RWPE2 (cell line): Measurements from ENCODE around the gene GJC2.
"Not testable (repeated sequence)": the region's sequence is repeated elsewhere in the genome, so short reads cannot be mapped to it uniquely, and the experiment has no call there.

Experiments used
- ATAC-seq: fragments of 200-7000 bp; cut with Tn5 transposase; 3 replicates; pipeline ENCODE4 v1.9.1; 2021; ENCODE audit warnings: low read depth
- DNase-seq: peaks from one replicate; pipeline ENCODE4 v3.0.0-alpha.2; 2020; ENCODE audit warnings: low spot score
- H3K27ac ChIP-seq: fragments of 450-650 bp; 2 replicates; pipeline ENCODE4 v1.5.1; 2017; ENCODE audit warnings: mild to moderate bottlenecking; ENCODE audit not compliant: poor library complexity, severe bottlenecking
- H3K27me3 ChIP-seq: fragments of 250-450 bp; sonication (Bioruptor Pico); 2 replicates; pipeline ENCODE4 v1.5.1; 2021; ENCODE audit warnings: mild to moderate bottlenecking, moderate library complexity; ENCODE audit not compliant: insufficient read depth, poor library complexity, severe bottlenecking
- H3K36me3 ChIP-seq: fragments of 250-450 bp; sonication (Bioruptor Pico); 2 replicates; pipeline ENCODE4 v1.5.1; 2020; ENCODE audit warnings: low read depth, mild to moderate bottlenecking, moderate library complexity
- H3K4me1 ChIP-seq: fragments of 250-450 bp; sonication (Bioruptor Pico); 2 replicates; pipeline ENCODE4 v1.5.1; 2021; ENCODE audit warnings: mild to moderate bottlenecking, moderate library complexity; ENCODE audit not compliant: insufficient read depth, poor library complexity, severe bottlenecking
- H3K4me3 ChIP-seq: fragments of 250-450 bp; sonication (Bioruptor Pico); 2 replicates; pipeline ENCODE4 v1.5.1; 2021; ENCODE audit warnings: mild to moderate bottlenecking, moderate library complexity; ENCODE audit not compliant: severe bottlenecking
- H3K9me3 ChIP-seq: fragments of 250-450 bp; sonication (Bioruptor Pico); 2 replicates; pipeline ENCODE4 v1.5.1; 2021; ENCODE audit warnings: mild to moderate bottlenecking, moderate library complexity; ENCODE audit not compliant: severe bottlenecking
- CTCF ChIP-seq: fragments of 450-650 bp; IDR thresholded peaks from one replicate; pipeline ENCODE4 v1.5.1; 2017; ENCODE audit warnings: mild to moderate bottlenecking, moderate library complexity; ENCODE audit not compliant: poor library complexity, severe bottlenecking

The GJC2 gene

GRCh38 chr1:228181645-228182034, 31.9 kb downstream of the GJC2 start:
- H3K4me3 ChIP-seq: no peak overlapping the region
- H3K27me3 ChIP-seq: no peaks in the 10 kb centered on the region
- no peak overlapping the region for H3K27ac ChIP-seq
- H3K36me3 ChIP-seq: no peaks in the 10 kb centered on the region
- H3K4me1 ChIP-seq: no peaks in the 10 kb centered on the region
- no peak for TF ChIP-seq CTCF
- H3K9me3 ChIP-seq: no peaks in the 10 kb centered on the region
- ATAC-seq (no peak), DNase-seq (no peak)

DNA sequence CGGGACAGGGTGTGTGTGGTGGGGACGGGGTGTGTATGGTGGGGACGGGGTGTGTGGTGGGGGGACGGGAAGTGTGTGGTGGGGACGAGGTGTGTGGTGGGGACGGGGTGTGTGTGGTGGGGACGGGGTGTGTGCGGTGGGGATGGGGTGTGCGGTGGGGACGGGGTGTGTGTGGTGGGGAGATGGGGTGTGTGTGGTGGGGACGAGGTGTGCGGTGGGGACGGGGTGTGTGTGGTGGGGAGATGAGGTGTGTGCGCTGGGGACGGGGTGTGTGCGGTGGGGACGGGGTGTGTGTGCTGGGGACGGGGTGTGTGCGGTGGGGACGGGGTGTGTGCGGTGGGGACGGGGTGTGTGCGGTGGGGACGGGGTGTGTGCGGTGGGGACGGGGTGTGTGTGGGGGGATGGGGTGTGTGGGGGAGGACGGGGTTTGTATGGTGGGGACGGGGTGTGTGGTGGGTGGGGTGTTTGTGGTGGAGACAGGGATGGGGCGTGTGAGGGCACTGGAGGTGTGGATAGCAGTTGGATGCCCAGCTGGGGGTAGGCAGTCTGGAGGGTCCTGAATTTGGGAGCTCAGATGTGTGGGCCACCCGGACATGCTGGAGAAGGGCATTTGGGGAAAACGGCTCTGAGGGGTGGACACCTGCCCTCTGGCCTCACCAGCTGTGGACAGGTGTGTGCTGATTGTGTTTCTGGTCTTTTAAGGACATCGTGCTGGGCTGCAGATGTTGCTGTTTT, 32.7 kb downstream of the GJC2 start:
- ATAC-seq (no peak), DNase-seq (no peak)
- no peak overlapping the region for H3K27ac ChIP-seq
- H3K4me1 ChIP-seq: no peaks in the 10 kb centered on the region
- H3K27me3 ChIP-seq: no peaks in the 10 kb centered on the region
- H3K36me3 ChIP-seq: no peaks in the 10 kb centered on the region
- no peak for TF ChIP-seq CTCF
- no peak overlapping the region for H3K4me3 ChIP-seq
- H3K9me3 ChIP-seq: no peaks in the 10 kb centered on the region

GRCh38 chr1:228184152-228184551, 34.4 kb downstream of the GJC2 start:
- Histone ChIP-seq H3K36me3 (no peaks in the 10 kb centered on the region), H3K27ac (no peak overlapping the region), H3K9me3 (no peaks in the 10 kb centered on the region), H3K4me3 (no peak overlapping the region), H3K27me3 (no peaks in the 10 kb centered on the region), H3K4me1 (no peaks in the 10 kb centered on the region)
- no peak for DNase-seq
- no peak for TF ChIP-seq CTCF
- no peak for ATAC-seq

DNA sequence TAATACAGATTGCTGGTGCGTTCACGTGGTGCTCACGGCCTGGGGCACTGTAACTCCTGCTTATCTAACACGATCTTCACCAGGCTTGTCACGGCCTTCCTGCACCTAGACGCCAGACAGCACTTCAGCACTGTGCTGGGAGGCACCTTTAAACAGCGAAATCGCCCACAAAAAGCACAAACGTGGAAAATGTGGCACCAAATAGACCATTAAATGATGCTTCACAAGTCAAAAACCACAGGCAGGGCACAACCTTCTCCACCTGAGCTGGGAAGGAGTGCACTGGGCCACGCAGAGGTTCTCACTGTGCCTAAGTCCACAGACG, 35.9 kb downstream of the GJC2 start:
- Histone ChIP-seq H3K27ac (no peak overlapping the region), H3K4me1 (no peaks in the 10 kb centered on the region), H3K36me3 (no peaks in the 10 kb centered on the region), H3K9me3 (no peaks in the 10 kb centered on the region), H3K4me3 (no peak overlapping the region), H3K27me3 (no peaks in the 10 kb centered on the region)
- no peak for TF ChIP-seq CTCF
- DNase-seq (no peak), ATAC-seq (no peak)

DNA sequence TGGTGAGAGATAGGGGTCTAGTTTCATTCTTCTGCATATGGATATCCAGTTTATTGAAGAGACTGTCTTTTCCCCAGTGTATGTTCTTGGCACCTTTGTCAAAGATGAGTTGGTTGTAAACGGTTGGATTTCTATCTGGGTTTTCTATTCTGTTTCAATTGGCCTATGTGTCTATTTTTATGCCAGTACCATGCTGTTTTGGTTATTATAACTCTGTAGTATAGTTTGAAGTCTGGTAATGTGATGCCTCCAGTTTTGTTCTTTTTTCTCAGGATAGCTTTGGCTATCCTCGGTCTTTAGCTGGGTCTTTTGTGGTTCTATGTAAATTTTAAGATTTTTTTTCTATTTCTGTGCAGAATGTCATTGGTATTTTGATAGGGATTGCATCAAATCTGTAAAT, 38.5 kb downstream of the GJC2 start:
- not testable (repeated sequence) for H3K9me3 ChIP-seq, H3K4me3 ChIP-seq, DNase-seq, H3K4me1 ChIP-seq, ATAC-seq, H3K27ac ChIP-seq, H3K36me3 ChIP-seq, H3K27me3 ChIP-seq
